ENCODE data around the gene SERP2.

DNA sequence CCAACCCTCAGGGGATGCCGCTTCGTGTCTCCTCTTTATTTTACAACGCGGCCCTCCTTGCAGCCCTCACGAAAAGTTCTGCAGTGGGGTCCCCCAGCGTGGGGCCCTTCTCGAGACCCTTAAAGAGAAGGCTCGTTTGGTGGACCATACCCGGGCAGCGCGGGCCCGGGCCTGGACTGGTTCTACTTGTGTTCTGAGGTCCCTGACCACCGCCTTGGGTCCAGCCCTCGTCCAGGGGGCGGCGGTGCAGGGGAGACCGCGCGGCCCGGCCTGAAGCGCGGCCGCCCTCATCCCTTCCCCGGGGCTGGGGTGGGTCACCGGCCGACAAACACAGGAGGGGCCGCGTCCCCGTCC is 400 bp upstream of the SERP2 start:
- TF ChIP-seq SP1 (IDR thresholded peaks at IDR 0.05; ENCODE audit: low read depth, low read length) (no peak), JUND (IDR thresholded peaks at IDR 0.05; ENCODE audit: low read length) (no peak), NRF1 (IDR thresholded peaks at IDR 0.05; ENCODE audit: low read depth, low read length) (no peak), TCF12 (IDR thresholded peaks at IDR 0.05; ENCODE audit: low read depth, low read length) (no peak), KDM1A (IDR thresholded peaks at IDR 0.05; ENCODE audit: borderline replicate concordance, low read length) (no peak), BCL11A (IDR thresholded peaks at IDR 0.05; ENCODE audit: low read depth in 2 of 2, low read length in 2 of 2) (no peak), POLR2A (IDR thresholded peaks at IDR 0.05; ENCODE audit: control extremely low read depth in 1 of 2, low read depth in 2 of 2, low read length in 2 of 2) (no peak), EZH2 (IDR thresholded peaks at IDR 0.05; ENCODE audit: low read depth, low read length, severe bottlenecking) (no peak), ZNF274 (IDR thresholded peaks at IDR 0.05; ENCODE audit: borderline replicate concordance, extremely low read depth, low read length) (no peak), RNF2 (IDR thresholded peaks at IDR 0.05; ENCODE audit: borderline replicate concordance, low read depth, low read length, missing control alignments, poor library complexity, severe bottlenecking) (no peak), POU5F1 (IDR thresholded peaks at IDR 0.05; ENCODE audit: low read depth, low read length) (no peak)
- TF ChIP-seq, protein P1, sequence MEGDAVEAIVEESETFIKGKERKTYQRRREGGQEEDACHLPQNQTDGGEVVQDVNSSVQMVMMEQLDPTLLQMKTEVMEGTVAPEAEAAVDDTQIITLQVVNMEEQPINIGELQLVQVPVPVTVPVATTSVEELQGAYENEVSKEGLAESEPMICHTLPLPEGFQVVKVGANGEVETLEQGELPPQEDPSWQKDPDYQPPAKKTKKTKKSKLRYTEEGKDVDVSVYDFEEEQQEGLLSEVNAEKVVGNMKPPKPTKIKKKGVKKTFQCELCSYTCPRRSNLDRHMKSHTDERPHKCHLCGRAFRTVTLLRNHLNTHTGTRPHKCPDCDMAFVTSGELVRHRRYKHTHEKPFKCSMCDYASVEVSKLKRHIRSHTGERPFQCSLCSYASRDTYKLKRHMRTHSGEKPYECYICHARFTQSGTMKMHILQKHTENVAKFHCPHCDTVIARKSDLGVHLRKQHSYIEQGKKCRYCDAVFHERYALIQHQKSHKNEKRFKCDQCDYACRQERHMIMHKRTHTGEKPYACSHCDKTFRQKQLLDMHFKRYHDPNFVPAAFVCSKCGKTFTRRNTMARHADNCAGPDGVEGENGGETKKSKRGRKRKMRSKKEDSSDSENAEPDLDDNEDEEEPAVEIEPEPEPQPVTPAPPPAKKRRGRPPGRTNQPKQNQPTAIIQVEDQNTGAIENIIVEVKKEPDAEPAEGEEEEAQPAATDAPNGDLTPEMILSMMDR (IDR thresholded peaks at IDR 0.05; ENCODE audit: control extremely low read depth in 1 of 3, insufficient read depth in 1 of 3, low read depth in 1 of 3, low read length in 3 of 3), result no peak
- TF ChIP-seq, protein P2, sequence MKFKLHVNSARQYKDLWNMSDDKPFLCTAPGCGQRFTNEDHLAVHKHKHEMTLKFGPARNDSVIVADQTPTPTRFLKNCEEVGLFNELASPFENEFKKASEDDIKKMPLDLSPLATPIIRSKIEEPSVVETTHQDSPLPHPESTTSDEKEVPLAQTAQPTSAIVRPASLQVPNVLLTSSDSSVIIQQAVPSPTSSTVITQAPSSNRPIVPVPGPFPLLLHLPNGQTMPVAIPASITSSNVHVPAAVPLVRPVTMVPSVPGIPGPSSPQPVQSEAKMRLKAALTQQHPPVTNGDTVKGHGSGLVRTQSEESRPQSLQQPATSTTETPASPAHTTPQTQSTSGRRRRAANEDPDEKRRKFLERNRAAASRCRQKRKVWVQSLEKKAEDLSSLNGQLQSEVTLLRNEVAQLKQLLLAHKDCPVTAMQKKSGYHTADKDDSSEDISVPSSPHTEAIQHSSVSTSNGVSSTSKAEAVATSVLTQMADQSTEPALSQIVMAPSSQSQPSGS (IDR thresholded peaks at IDR 0.05; ENCODE audit: low read length), result no peak
